ENCODE data around the gene HOXB2. TPM values are rescaled to one million over a fixed set of nuclear protein-coding genes. Genes with fewer than 3 reads are reported as not detected.

Gene HOXB2
- total RNA-seq, 3 donors from 2014 or later: 0.93 to 32.4 (median 3.3) TPM

DNA sequence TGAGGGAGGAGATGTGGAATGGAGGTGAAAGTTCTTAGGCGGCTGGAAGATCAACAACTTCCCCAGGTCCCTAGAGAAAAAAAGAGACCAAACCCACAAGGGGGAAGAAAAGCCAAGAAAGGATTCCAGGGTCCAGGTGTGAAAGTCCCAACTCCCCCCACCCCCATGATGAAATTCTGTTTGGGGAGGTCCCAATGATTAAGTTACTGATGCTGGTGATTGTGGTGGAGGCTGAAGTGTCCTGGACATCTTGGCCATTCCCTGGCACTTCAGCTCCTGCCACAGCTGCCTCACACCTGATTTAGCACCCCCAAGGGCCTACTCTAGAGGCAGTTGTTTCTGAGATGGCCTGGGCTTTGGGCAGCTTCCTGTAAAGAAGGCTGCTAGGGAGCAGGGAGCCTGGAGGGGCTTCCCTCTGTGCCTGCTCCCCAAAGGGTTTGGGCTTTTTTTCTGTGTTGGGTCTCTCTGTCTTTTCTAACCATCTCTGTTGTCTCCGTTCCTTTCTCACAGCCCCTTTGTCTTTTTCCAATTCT is 20.2 kb upstream of the HOXB2 start:
- no peak overlapping the region for H3K4me3 ChIP-seq
- intact Hi-C loops (cut with DNase I, micrococcal nuclease): no loop called here
- H3K4me1 ChIP-seq (ENCODE audit: low read depth): peaks cover 51% of the 10 kb centered on the region
- ATAC-seq (no peak), DNase-seq (peak in 1 of 3 donors; percentile 14)
- no peaks in the 10 kb centered on the region for H3K9me3 ChIP-seq
- TF ChIP-seq, protein P1, sequence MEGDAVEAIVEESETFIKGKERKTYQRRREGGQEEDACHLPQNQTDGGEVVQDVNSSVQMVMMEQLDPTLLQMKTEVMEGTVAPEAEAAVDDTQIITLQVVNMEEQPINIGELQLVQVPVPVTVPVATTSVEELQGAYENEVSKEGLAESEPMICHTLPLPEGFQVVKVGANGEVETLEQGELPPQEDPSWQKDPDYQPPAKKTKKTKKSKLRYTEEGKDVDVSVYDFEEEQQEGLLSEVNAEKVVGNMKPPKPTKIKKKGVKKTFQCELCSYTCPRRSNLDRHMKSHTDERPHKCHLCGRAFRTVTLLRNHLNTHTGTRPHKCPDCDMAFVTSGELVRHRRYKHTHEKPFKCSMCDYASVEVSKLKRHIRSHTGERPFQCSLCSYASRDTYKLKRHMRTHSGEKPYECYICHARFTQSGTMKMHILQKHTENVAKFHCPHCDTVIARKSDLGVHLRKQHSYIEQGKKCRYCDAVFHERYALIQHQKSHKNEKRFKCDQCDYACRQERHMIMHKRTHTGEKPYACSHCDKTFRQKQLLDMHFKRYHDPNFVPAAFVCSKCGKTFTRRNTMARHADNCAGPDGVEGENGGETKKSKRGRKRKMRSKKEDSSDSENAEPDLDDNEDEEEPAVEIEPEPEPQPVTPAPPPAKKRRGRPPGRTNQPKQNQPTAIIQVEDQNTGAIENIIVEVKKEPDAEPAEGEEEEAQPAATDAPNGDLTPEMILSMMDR (IDR thresholded peaks at IDR 0.05): no peak
- H3K36me3 ChIP-seq (ENCODE audit: low read depth): no peaks in the 10 kb centered on the region

DNA sequence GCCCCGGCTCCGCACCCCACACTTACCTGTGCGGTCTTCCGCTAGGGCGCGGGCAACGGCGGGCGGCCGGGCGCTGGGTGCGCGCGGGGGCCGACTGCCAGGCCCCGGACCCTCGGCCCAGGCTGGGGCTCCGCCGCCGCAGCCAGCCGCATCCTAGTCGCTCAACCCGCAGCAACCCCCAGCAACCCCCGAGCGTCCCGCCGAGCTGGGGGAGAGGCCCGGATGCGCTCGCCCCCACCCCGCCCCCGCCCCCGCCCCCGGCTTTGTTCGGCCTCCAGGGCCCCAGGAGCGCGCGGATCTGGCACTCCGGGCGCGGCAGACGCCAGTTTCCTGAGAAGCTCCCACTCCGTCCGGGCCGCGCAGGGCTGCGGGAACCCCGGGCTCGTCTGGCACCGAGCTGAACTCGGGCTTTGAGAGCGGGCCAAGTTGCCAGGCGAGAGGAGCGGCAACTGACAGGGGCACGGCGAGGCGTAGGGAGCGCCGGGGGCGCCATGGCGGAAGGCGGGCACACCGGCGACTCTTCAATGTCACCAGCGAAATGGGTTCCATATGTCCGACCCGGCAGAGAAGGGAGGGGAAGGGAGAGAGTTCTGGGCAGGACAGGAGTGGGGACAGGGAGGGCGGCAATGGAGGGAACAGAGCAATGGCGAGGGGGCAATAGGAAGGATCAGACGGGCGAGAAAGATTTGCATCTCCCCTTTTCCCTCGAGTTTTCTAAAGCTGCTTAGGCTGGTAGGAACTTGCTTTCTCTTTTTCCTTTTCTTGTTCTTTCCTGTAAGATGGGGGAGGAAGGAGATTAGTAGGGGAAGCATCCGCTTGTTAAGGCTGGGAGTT is 19.5 kb upstream of the HOXB2 start:
- no peak for ATAC-seq
- Histone ChIP-seq H3K4me1 (ENCODE audit: low read depth) (peaks cover 51% of the 10 kb centered on the region), H3K9me3 (no peaks in the 10 kb centered on the region), H3K36me3 (ENCODE audit: low read depth) (no peaks in the 10 kb centered on the region), H3K4me3 (no peak overlapping the region)
- DNase-seq: no peak
- intact Hi-C loops (cut with DNase I, micrococcal nuclease): no loop called here
- TF ChIP-seq, protein P1 (IDR thresholded peaks at IDR 0.05): no peak

DNA sequence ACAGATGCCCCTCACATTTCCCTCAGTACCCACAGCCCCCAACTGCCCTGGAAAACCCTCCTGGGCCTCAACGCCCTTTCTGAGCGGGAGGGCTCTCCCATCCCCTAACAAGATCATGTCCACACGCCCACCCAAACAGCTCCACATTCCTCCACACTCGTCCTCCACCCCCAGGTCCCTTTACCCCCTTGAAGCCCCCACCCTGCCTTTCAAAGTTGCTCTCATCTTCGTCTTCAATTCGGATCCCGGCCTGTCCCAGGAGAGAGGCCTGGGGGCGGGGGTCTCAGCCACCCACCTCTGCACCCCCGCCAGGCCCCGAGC is 18.9 kb upstream of the HOXB2 start:
- ATAC-seq (no peak), DNase-seq (peak in 1 of 3 donors; percentile 16)
- Histone ChIP-seq H3K4me1 (ENCODE audit: low read depth) (peaks cover 51% of the 10 kb centered on the region), H3K36me3 (ENCODE audit: low read depth) (no peaks in the 10 kb centered on the region), H3K4me3 (no peak overlapping the region), H3K9me3 (no peaks in the 10 kb centered on the region)
- intact Hi-C loops (cut with DNase I, micrococcal nuclease): no loop called here
- TF ChIP-seq, protein P1 (IDR thresholded peaks at IDR 0.05): no peak

DNA sequence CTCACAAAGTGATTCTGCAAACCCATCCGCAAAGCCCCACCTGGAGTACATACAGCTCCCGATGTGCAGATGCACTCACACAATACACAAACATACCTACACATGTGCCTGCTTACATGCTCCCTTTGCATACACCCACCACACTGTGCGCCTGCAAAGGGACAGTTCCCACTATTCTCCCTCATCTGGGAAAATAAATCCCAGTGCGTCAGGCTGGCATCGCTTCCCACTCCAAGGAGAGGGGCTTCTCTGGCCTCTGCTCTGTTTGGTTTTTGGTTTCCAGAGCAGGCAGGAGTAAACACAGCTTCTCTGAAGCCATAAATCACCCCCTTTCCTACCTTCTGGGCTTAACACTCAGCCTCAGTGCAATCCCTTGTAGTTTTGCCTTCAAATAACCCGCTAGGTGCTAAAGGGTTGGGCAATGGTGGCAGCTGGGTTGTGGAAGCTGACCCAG is 18.5 kb upstream of the HOXB2 start:
- no peak overlapping the region for H3K4me3 ChIP-seq
- intact Hi-C loops (cut with DNase I, micrococcal nuclease): no loop called here

DNA sequence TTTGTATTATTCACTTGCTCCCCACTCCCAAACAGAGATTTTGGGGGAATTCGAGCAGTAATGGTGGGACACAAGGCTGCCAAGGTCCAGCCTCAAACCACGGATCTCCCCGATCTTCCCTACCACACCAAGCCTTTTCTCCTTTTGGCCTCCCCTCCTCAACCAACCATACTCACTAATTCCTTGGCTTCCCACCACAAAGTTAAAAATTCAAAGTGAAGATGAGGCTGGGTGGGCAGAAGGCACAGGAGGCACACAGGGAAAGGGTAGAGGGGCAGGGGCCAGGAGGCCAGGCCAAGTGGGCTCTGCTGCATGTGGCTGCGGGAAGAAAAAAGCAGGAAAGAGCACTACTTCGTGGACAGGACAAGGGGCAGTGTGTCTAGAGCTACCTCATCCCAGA is 18.0 kb upstream of the HOXB2 start:
- Histone ChIP-seq H3K4me3 (no peak overlapping the region), H3K36me3 (ENCODE audit: low read depth) (no peaks in the 10 kb centered on the region), H3K9me3 (no peaks in the 10 kb centered on the region), H3K4me1 (ENCODE audit: low read depth) (peaks cover 46% of the 10 kb centered on the region)
- DNase-seq (peak in 1 of 3 donors; percentile 21), ATAC-seq (no peak)
- intact Hi-C loops (cut with DNase I, micrococcal nuclease): no loop called here
- TF ChIP-seq, protein P1 (IDR thresholded peaks at IDR 0.05): no peak

More for the DNA sequence above, 18.5 kb upstream of the HOXB2 start:
- peaks cover 50% of the 10 kb centered on the region for H3K4me1 ChIP-seq (ENCODE audit: low read depth)
- peak in 1 of 3 donors; percentile 23 for DNase-seq
- no peak for ATAC-seq
- H3K9me3 ChIP-seq: no peaks in the 10 kb centered on the region
- no peaks in the 10 kb centered on the region for H3K36me3 ChIP-seq (ENCODE audit: low read depth)
- TF ChIP-seq, protein P1 (IDR thresholded peaks at IDR 0.05): no peak

Measured in mucosa of descending colon (tissue), 3 donors.